ENCODE measurements around the gene AUH.

DNA sequence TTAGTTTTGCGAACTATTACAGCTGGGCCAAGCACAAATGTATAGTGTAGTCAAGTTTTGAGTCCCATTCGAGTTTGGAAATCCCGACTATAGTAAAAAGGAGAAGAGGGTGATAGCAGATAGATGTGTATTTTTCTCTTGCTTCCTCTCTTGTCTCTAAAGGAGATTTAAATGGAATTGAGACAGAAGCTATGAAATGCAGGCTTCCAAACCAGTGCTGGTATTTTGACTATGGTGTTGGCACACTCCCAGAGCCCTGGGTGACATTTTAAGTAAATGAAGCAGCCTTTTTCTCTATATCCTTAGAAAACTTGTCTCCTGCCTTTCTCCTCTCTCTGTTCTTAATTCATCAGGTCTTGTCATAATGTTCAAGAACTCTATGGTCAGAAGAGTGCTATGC lies 17.7 kb upstream of the AUH start:
- TF ChIP-seq ZNF699 (CRISPR knock-in tag; IDR thresholded peaks at IDR 0.05; ENCODE audit: insufficient replicate concordance) (no peak), ZHX1 (conservative IDR thresholded peaks at IDR 0.05; ENCODE audit: low read length) (no peak), POLR2A (conservative IDR thresholded peaks at IDR 0.05) (no peak), ATF1 (CRISPR knock-in tag; IDR thresholded peaks at IDR 0.05) (no peak), ATF1 (tag; IDR thresholded peaks at IDR 0.05) (no peak), ZNF146 (CRISPR knock-in tag; IDR thresholded peaks at IDR 0.05; ENCODE audit: unreplicated experiment) (no peak), HMG20A (CRISPR knock-in tag; conservative IDR thresholded peaks at IDR 0.05) (no peak), MCM2 (IDR thresholded peaks at IDR 0.05; ENCODE audit: low read depth) (no peak), MXI1 (IDR thresholded peaks at IDR 0.05; ENCODE audit: low read depth, low read length) (no peak), EZH2 (IDR thresholded peaks at IDR 0.05; ENCODE audit: borderline replicate concordance, low read depth, low read length) (no peak), MYBL2 (IDR thresholded peaks at IDR 0.05; ENCODE audit: low read depth) (no peak), MYBL2 (CRISPR knock-in tag; IDR thresholded peaks at IDR 0.05; ENCODE audit: borderline replicate concordance) (no peak)

All from K562 (cell line).